HG03135 (cell line): ENCODE results near the gene TCP11.

ENCODE experiments used
- ATAC-seq: cut with Tn5 transposase; IDR thresholded peaks from one replicate; pipeline ENCODE4 v1.9.1; 2021; ENCODE audit warnings: mild to moderate bottlenecking, moderate library complexity; ENCODE audit not compliant: unreplicated experiment

TCP11 gene

DNA sequence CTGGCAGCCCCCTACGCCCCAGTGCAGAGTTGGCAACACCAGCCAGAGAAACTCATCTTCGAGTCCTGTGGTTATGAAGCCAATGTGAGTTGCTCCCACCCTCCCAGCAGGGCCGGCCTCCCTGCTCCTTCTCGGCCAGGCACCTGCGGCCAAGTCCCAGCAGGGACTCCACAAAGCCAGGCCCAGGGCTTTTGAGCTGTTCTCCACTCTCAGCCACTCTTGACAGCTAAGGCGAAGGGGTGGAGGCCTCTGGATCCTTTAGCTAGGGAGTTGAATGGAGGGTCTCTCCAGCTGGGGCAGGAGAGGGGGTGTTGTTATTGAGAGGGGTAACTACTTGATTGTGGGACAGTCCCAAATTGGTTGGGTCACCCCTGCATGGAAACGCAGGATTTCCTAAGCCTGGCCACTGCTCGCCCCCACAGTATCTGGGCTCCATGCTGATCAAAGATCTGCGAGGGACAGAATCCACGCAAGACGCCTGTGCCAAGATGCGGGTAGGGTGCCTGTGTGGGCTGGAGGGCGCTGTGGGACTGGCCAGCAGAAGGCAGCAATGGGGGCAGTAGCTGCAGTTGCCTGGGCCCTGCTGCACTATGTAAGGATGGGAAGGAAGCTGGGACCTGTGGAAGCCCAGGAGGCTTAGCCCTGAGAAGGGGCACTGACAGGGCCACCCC is 58.3 kb downstream of the TCP11 start:
- ATAC-seq, result no peak

DNA sequence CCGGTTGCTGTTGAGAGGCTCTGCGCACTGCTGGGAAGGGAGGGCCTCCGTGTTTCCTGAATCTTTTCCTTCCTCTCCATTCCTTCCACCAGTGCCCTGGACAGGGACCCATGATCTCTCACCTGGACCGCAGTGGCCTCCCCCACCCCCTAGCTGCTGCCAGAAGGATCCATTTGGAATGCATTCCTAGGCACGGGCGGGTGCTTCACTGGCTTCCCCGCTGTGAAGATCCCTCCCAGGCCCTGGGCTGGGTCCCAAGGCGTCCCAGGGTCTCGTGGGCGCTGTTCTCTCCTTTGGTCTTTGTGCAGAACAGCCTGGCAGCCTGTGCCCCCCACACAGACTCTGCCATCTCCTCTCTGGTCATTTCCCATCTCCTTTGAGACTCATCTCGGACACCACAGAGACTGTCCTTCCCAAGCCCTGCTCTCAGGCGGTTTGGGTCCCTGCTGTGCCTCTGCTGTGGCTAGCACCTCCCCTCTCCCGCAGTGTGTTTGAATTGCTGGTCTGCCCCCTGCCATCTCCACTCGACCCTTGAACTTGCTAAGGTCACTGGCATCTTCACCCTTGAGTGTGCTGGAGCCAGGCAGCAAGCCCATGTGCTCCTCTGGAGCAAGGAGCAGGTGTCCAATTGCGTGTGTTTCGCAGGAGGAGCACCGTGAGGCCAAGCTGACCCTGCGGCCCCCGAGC is 59.0 kb downstream of the TCP11 start:
- ATAC-seq, result no peak

GRCh38 chr6:35081426-35081851 is 59.7 kb downstream of the TCP11 start:
- no peak for ATAC-seq

DNA sequence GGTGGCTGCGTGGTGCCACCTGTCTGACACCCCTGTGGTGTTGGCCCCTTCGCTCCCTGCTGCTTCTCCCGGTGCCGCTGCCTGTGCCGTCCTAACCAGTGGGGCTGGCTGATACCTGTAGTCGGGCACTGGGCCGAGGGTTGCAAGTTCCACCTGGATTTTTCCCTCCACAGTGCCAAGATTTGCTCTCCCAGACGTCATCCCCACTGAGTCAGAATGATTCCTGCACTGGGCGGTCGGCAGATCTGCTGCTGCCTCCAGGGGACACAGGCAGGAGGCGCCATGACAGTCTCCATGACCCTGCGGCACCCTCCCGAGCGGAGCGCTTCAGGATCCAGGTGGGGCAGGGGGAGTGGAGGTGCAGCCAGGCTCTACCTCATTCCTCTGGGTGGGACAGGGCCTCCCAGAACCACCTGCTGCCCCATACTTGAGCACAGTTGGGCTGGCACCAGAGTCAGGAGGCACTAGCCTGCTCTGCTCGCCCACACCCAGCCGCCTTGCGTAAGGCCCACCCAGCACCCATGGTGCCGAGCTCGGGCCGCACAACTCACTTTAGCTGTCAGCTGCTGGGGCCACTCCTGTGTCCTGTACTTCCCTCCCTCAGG is 60.2 kb downstream of the TCP11 start:
- no peak for ATAC-seq

DNA sequence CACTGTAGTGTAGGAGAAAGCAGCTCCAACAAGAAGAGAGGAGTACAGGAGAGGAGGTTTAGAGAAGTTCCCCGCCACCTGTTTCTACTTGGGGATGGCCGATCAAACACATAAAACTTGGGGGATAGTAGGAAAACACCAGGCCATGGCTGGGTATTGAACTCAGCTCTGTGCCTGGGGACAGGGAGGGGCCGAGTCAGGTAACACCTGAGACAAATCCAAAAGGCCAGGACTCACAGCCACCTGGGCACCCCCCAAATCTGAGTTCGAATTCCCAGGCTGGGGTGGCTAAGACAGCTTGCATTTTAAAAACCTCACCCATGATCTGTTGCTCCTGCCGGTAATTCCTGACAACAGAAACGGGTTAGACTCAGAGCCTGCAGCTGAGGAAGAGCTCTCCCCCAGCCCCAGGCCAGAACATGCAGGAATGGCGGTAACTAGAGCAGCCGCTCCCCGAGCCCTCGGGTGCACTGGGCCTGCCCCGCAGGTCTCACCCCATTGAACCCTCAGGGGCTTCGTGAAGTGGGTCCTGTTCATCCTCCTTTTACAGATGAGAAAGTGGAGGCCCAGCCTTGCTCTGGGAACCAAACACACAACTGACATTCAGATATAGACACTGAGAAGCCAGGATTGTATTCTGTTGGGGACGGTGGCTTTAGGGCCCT is 61.0 kb downstream of the TCP11 start:
- no peak for ATAC-seq

DNA sequence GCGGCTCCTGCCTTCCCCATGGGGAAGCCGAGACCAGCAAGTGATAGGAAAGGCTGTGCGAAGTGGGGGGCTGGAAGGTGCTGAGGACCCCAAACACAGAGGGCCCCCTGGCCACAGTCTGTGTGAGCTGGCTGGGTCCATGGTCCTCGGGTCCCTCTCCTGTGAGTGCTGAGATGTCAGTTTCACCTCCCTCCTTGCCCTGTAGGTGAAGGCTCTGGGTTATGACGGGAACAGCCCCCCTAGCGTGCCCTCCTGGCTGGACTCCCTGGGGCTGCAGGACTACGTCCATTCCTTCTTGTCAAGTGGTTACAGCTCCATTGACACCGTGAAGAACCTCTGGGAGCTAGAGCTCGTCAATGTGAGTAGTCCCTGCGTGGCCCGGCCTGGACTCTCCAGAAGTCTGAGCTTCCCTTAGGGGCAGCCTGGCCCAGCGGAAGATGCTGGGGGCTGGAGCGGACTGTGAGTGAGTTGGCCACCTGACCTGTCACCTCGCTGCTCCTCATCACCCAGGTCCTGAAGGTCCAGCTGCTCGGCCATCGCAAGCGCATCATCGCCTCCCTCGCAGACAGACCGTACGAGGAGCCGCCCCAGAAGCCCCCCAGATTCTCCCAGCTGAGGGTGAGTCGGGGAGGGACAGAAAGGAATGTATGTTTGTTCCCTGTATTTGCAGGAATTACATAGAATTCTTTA is 61.7 kb downstream of the TCP11 start:
- ATAC-seq, result no peak

DNA sequence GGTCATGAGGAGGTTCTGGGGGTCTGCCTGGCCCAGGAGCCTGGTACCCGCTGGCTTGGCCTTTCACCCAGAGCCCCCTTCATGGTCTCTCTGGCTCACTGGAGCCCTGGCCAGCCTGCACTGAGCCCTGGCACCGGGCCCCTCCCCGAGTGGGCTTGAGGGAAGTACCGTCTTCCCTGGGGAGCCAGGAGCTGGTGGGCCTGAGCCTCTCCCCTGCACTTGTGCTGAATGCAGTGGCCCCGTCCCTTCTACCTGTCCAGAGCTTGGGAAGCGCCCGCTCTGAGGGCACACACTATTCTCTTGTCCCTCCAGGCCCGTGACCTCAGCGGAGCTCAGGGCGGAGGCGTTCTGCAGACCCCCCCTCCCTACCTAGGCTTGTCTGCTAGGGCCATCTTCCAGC is 62.2 kb downstream of the TCP11 start:
- ATAC-seq, result no peak

GRCh38 chr6:35078226-35078850 is 62.8 kb downstream of the TCP11 start:
- no peak for ATAC-seq

- no peak for ATAC-seq
These were observed 63.4 kb downstream of the TCP11 start for GRCh38 chr6:35077713-35078105.

DNA sequence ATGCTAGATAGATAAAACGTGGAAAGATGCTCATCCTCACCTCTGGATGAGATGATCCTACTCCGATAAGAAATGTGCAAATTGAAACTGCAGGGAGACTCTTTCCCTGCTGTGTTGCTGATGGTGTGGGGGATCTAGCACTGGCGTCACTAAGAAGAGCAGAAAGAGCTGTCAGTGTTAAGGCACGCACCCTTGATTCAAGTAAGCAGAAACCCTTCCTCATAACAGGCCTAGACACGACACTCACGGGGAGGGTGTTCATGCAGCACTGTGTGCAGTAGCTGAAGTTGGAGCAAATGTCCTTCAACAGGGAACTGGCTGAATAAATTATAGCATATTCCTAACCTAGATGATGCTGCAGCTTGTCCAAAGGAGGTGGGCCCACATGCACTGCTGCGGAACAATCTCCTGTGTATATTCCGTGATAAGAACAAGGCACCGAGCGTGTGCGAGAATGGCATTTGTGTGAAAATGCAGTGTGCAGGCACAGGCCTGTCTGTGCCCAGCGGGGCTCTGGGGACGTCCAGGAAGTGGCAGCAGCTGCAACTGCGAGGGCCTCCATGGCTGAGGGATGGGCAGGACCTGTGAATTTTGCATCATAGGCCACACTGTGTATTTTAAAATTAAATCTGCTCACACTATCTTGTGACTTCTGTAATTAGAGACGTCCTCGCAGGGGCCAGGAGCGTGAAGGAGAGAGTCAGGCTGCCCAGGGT is 64.0 kb downstream of the TCP11 start:
- no peak for ATAC-seq

- no peak for ATAC-seq
These were observed 67.2 kb downstream of the TCP11 start for GRCh38 chr6:35073766-35074471.

DNA sequence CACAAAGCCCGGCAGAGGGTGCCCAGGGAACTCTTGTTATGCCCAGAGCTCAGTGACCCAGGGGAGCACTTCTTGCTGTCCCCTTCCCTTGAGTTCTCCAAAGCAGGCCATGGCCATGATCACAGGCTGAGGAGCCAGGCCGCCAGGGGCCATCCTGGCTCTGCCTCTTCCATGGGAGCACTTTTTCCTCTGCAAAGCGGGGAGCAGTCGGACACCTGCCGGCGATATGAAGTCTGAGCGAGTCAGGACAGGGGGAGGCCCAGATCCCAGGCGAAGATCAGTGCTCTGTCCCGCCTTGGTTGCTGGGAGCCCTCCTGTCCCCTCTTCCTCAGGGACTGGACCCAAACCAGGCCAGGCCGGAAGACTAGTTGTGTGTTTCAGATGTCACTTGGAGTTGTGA is 67.9 kb downstream of the TCP11 start:
- no peak for ATAC-seq

- no peak for ATAC-seq
These were observed 68.5 kb downstream of the TCP11 start for GRCh38 chr6:35072698-35073055.

DNA sequence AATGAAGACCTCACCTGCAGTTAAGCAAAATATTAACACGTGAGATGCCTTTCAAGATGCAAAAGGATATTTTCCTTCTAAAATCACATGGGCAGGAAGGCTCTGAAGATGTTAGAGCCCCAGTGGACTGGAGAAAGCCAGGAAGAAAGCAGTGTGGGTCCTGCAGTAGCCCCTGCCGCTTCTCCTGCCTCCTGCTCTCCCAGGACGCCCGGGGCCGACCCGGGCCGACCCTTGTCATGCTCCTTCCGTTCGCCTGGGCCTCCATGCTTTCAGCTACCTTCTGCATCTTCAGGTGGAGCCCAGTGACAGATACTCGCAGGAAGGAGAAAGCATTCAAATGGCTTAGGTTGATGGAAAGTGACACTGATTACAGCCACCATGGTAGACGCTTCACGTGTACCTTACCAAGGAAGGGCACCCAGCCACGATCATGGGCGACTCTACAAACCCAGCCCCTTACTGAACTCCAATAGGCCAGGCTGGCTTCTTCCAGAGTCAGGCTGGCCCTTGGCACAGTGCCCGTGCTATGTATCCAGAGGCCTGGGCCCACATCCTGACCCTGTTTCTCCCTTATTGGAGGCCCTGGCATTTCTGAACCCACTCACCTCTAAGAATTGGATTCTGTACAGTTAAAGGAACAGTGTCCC is 69.0 kb downstream of the TCP11 start:
- no peak for ATAC-seq

- no peak for ATAC-seq
These were observed 69.7 kb downstream of the TCP11 start for GRCh38 chr6:35071347-35071994.

DNA sequence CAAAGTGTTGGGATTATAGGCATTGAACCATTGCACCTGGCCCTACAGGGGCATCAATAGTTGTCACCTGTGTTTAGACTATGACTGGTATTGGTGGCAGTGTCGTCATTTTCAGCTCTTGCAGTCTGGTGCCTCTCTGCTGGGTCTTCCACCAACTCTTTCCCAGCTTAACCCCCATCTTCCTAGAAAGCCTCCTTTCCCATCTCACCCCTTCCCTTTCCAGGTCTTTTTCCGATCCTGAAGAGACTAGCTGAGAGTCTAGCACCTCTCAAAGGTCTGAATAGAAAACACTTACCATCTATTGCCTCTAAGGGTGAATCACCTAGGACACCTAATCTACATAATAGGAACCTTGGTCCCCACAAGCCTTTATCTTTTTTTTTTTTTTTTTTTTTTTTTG is 71.0 kb downstream of the TCP11 start:
- ATAC-seq, result no peak

- no peak for ATAC-seq
These were observed 71.9 kb downstream of the TCP11 start for GRCh38 chr6:35069262-35069661.

- no peak for ATAC-seq
These were observed 72.5 kb downstream of the TCP11 start for GRCh38 chr6:35068644-35069043.

DNA sequence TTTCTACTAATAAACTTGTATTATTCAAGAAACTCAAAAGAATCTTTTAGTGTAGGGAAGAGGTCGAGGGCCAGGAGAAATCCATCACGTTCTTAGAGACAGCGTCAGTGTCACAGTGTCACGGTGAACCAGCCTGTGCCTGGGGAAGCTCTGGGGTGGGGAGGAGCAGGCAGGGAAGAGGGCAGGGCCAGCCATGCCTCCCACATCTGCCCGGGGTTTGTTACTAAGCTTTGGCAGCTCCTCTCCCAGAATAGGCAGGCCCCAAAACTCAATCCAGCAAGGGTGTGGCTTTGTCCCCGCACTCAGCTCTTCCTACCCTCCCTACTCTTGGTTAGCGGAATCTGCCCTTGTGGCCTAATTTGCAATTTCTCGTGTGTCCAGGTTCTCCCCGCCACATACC is 72.9 kb downstream of the TCP11 start:
- ATAC-seq, result no peak
